A549 (cell line): ENCODE data around the gene MINDY2. TPM values are rescaled to one million over a fixed set of nuclear protein-coding genes. Genes with fewer than 3 reads are reported as not detected.

Source experiments
- ATAC-seq, 2 experiments: fragments of 200-7000 bp in 1 of 2; fragments of >200 bp in 1 of 2; cut with Nextera tagmentation in 1 of 2; cut with Tn5 transposase in 1 of 2; 3 replicates each; pipeline versions ENCODE4 v1.8.0 to v1.9.1; 2018 to 2020; ENCODE audit warnings: mild to moderate bottlenecking in 1 of 2, moderate library complexity in 1 of 2
- CTCF ChIA-PET: fragments of 300-600 bp; sonication (Branson Sonifier 250); formaldehyde crosslinking; extraction: SDS; loops from one replicate; lab custom pipeline; 2021; ENCODE audit warnings: antibody characterized with exemption, inconsistent platforms; lab: Yijun Ruan, JAX
- POLR2A ChIA-PET: fragments of 350-600 bp; formaldehyde crosslinking; extraction: SDS; loops from one replicate; lab custom pipeline; 2021; ENCODE audit warnings: antibody characterized with exemption, inconsistent platforms; lab: Yijun Ruan, JAX
- DNase-seq, 2 experiments: peaks; one replicate each; pipeline versions ENCODE4 v3.0.0 to v3.0.0-alpha.2; 2011 to 2016; ENCODE audit warnings: low read depth in 1 of 2, low spot score in 1 of 2
- FAIRE-seq: peaks from 2 replicates; lab custom pipeline; 2011; peaks lifted over from hg19 to GRCh38; lab: Jason Lieb, UNC
- H3K27ac ChIP-seq, 2 experiments: fragments of >200 bp; sonication (Bioruptor Twin); formaldehyde crosslinking; 3 replicates each; pipeline ENCODE4 v1.5.1; 2016 to 2017
- H3K4me1 ChIP-seq: fragments of >200 bp; sonication (Bioruptor Twin); formaldehyde crosslinking; 3 replicates; pipeline ENCODE4 v1.6.1; 2016
- H3K4me2 ChIP-seq: fragments of >200 bp; sonication (Bioruptor Twin); formaldehyde crosslinking; 3 replicates; pipeline ENCODE4 v1.6.1; 2016
- H3K4me3 ChIP-seq: fragments of >200 bp; sonication (Bioruptor Twin); formaldehyde crosslinking; 3 replicates; pipeline ENCODE4 v1.5.1; 2016
- H3K9me3 ChIP-seq: fragments of >200 bp; sonication (Bioruptor Twin); formaldehyde crosslinking; 3 replicates; pipeline ENCODE4 v1.6.1; 2016
- BCL3 ChIP-seq: fragments of >200 bp; sonication (Bioruptor Twin); formaldehyde crosslinking; IDR thresholded peaks from 3 replicates; pipeline ENCODE4 v1.6.1; 2016
- E2F6 ChIP-seq: IDR thresholded peaks from 2 replicates; pipeline ENCODE4 v1.6.1; 2012; ENCODE audit warnings: low read depth, borderline replicate concordance
- EHF ChIP-seq: fragments of 250-450 bp; sonication (Bioruptor Pico); IDR thresholded peaks from 2 replicates; pipeline ENCODE4 v1.5.0; 2020; ENCODE audit warnings: mild to moderate bottlenecking
- EHMT2 ChIP-seq: fragments of 200-600 bp; sonication (generic); IDR thresholded peaks from 2 replicates; pipeline ENCODE4 v1.6.1; 2016; ENCODE audit warnings: antibody characterized with exemption, low read depth, mild to moderate bottlenecking, moderate library complexity
- EP300 ChIP-seq, 2 experiments: fragments of >200 bp; sonication (Bioruptor Twin); formaldehyde crosslinking; IDR thresholded peaks; 2 replicates in 1 of 2; 3 replicates in 1 of 2; pipeline ENCODE4 v1.6.1; 2016 to 2017
- ESRRA ChIP-seq: fragments of 150-350 bp; IDR thresholded peaks from 2 replicates; pipeline ENCODE4 v1.6.1; 2014; ENCODE audit warnings: mild to moderate bottlenecking, low read length, borderline replicate concordance
- FOSB ChIP-seq: fragments of 250-450 bp; sonication (Bioruptor Pico); IDR thresholded peaks from 2 replicates; pipeline ENCODE4 v1.5.0; 2020; ENCODE audit warnings: mild to moderate bottlenecking, moderate library complexity
- FOSL2 ChIP-seq, 2 experiments: fragments of 450-650 bp in 1 of 2; fragments of >200 bp in 1 of 2; sonication (Bioruptor Twin) in 1 of 2; formaldehyde crosslinking; IDR thresholded peaks; 2 replicates each; pipeline versions ENCODE4 v1.5.0 to v1.6.1; 2016 to 2020; ENCODE audit warnings: mild to moderate bottlenecking in 1 of 2, moderate library complexity in 1 of 2
- GATA3 ChIP-seq: IDR thresholded peaks from 2 replicates; pipeline ENCODE4 v1.6.1; 2012; ENCODE audit warnings: borderline replicate concordance
- HES2 ChIP-seq: fragments of >200 bp; sonication (Bioruptor Twin); formaldehyde crosslinking; IDR thresholded peaks from 2 replicates; pipeline ENCODE4 v1.6.1; 2016
- HOXA7 ChIP-seq: fragments of 250-450 bp; sonication (Bioruptor Pico); IDR thresholded peaks from 2 replicates; pipeline ENCODE4 v1.5.0; 2020; ENCODE audit warnings: mild to moderate bottlenecking, moderate library complexity
- JUN ChIP-seq, 2 experiments: fragments of >200 bp; sonication (Bioruptor Twin); formaldehyde crosslinking; IDR thresholded peaks; 2 replicates in 1 of 2; 3 replicates in 1 of 2; pipeline ENCODE4 v1.6.1; 2016 to 2017
- MYC ChIP-seq: IDR thresholded peaks from 2 replicates; pipeline ENCODE4 v1.6.1; 2012; ENCODE audit warnings: mild to moderate bottlenecking, inconsistent platforms, low read length, improper control_type of control experiment, borderline replicate concordance
- PBX3 ChIP-seq: IDR thresholded peaks from 2 replicates; pipeline ENCODE4 v1.6.1; 2012
- PHF8 ChIP-seq: fragments of 200-600 bp; sonication (generic); IDR thresholded peaks from 2 replicates; pipeline ENCODE4 v1.6.1; 2016; ENCODE audit warnings: low read depth, mild to moderate bottlenecking, antibody characterized with exemption, moderate library complexity, borderline replicate concordance
- POLR2A ChIP-seq: IDR thresholded peaks from 2 replicates; pipeline ENCODE4 v1.6.1; 2012; ENCODE audit warnings: mild to moderate bottlenecking, low read length
- POLR2AphosphoS2 ChIP-seq: conservative IDR thresholded peaks from 2 replicates; pipeline ENCODE4 v1.6.1; 2012; ENCODE audit warnings: low read length, improper control_type of control experiment, inconsistent platforms
- RAD21 ChIP-seq, 2 experiments: fragments of >200 bp in 1 of 2; sonication (Bioruptor Twin) in 1 of 2; formaldehyde crosslinking in 1 of 2; IDR thresholded peaks in 1 of 2; conservative IDR thresholded peaks in 1 of 2; 2 replicates in 1 of 2; 3 replicates in 1 of 2; pipeline ENCODE4 v1.6.1; 2012 to 2018; ENCODE audit warnings: inconsistent platforms in 1 of 2
- RFX5 ChIP-seq: fragments of 450-650 bp; IDR thresholded peaks from 2 replicates; pipeline ENCODE4 v1.7.1; 2014; ENCODE audit warnings: antibody characterized with exemption, mild to moderate bottlenecking, moderate library complexity
- SMC3 ChIP-seq: fragments of >200 bp; sonication (Bioruptor Twin); formaldehyde crosslinking; IDR thresholded peaks from 3 replicates; pipeline ENCODE4 v1.6.1; 2018; ENCODE audit warnings: inconsistent platforms
- TFCP2L1 ChIP-seq: fragments of 250-450 bp; sonication (Bioruptor Pico); IDR thresholded peaks from 2 replicates; pipeline ENCODE4 v1.5.0; 2021; ENCODE audit warnings: mild to moderate bottlenecking
- TP53 ChIP-seq: fragments of 250-450 bp; sonication (Bioruptor Pico); IDR thresholded peaks from 2 replicates; pipeline ENCODE4 v1.5.0; 2021; ENCODE audit warnings: mild to moderate bottlenecking, moderate library complexity
- ZFP36 ChIP-seq: fragments of 450-650 bp; IDR thresholded peaks from 2 replicates; pipeline ENCODE4 v1.6.1; 2014; ENCODE audit warnings: borderline replicate concordance; ENCODE audit not compliant: partially characterized antibody
- WGBS: methylation state at CpG from one replicate; pipeline ENCODE4 v1.1.6; 2017; ENCODE audit errors: missing lambda C conversion rate; 5-methylcytosine and 5-hydroxymethylcytosine counted together
- polyA minus RNA-seq: library from RNA; depleted of rRNA, polyadenylated mRNA; stranded (reverse); fragments of >200 nt; gene quantifications from 2 replicates; pipeline ENCODE4 v1.2.3, GENCODE V29; 2011; rRNA and poly(A)+ RNA removed
- polyA plus RNA-seq, 4 experiments: library from polyadenylated mRNA; depleted of rRNA in 3 of 4; stranded (reverse); fragments of >200 nt; fragmentation: RNase III in 1 of 4; extraction: RNeasy Plus Mini Kit Qiagen cat#74134 plus additional on column Dnase treatment in 1 of 4; gene quantifications; 2 replicates in 3 of 4; 3 replicates in 1 of 4; pipeline ENCODE4 v1.2.3, GENCODE V29; 2011 to 2017
- TF ChIP-seq, protein P1 (sequence below): fragments of 250-450 bp; sonication (Bioruptor Pico); IDR thresholded peaks from 2 replicates; pipeline ENCODE4 v1.5.0; 2021; ENCODE audit warnings: mild to moderate bottlenecking, moderate library complexity, borderline replicate concordance
- TF ChIP-seq, protein P2 (sequence below): fragments of 200-600 bp; sonication (generic); IDR thresholded peaks from 2 replicates; pipeline ENCODE4 v1.6.1; 2016; ENCODE audit warnings: antibody characterized with exemption, mild to moderate bottlenecking, moderate library complexity
- TF ChIP-seq, protein P3 (sequence below): IDR thresholded peaks from 2 replicates; pipeline ENCODE4 v1.6.1; 2012

Gene MINDY2, protein sequence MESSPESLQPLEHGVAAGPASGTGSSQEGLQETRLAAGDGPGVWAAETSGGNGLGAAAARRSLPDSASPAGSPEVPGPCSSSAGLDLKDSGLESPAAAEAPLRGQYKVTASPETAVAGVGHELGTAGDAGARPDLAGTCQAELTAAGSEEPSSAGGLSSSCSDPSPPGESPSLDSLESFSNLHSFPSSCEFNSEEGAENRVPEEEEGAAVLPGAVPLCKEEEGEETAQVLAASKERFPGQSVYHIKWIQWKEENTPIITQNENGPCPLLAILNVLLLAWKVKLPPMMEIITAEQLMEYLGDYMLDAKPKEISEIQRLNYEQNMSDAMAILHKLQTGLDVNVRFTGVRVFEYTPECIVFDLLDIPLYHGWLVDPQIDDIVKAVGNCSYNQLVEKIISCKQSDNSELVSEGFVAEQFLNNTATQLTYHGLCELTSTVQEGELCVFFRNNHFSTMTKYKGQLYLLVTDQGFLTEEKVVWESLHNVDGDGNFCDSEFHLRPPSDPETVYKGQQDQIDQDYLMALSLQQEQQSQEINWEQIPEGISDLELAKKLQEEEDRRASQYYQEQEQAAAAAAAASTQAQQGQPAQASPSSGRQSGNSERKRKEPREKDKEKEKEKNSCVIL
- polyA plus RNA-seq (2011; rRNA removed) = 4.8 and 7.0 TPM in 2 replicates
- polyA plus RNA-seq (2012; cell fraction: cytosol; rRNA removed) = 0.75 and 1.00 TPM in 2 replicates
- polyA plus RNA-seq (2012; cell fraction: nucleus; rRNA removed) = 1.2 TPM in 2 replicates
- 4.7 to 4.9 TPM (median 4.7 TPM) in 3 replicates for polyA plus RNA-seq (2017; fragmentation: RNase III; extraction: RNeasy Plus Mini Kit Qiagen cat#74134 plus additional on column Dnase treatment)
- 7.3 and 9.6 TPM in 2 replicates for polyA minus RNA-seq

- ATAC-seq = peak; percentile 94 to 98
- no peaks in the 10 kb centered on the region for H3K9me3 ChIP-seq
- peaks cover 23% of the 10 kb centered on the region for H3K4me1 ChIP-seq
- H3K27ac ChIP-seq = peak within 1 kb of the TSS; percentile 85 to 96
- H3K4me2 ChIP-seq = peak within 1 kb of the TSS; percentile 89
- H3K4me3 ChIP-seq = peak within 1 kb of the TSS; percentile 80
- ChIA-PET POLR2A (interaction anchor here (0.5 to 3.6 kb wide), 36 partner anchors 10 to 762 kb away, joined by 3 to 98 read pairs (median 3); partner anchors contain the start of genes ADAM10 and MYO1E), CTCF (interaction anchor here (0.6 to 3.8 kb wide), 45 partner anchors 8 to 588 kb away, joined by 3 to 25 read pairs (median 4); partner anchors contain the start of gene ADAM10)
- DNase-seq = peak; percentile 97 to 99
- under 1% methylated on average over 38 of the region's 75 CpGs for WGBS
- peak; percentile 82 for FAIRE-seq
- TF ChIP-seq EHMT2 (no peak), SMC3 (peak; percentile 44; the same call in 2 of the 3 replicates), BCL3 (peak; percentile 53; the same call in 2 of the 3 replicates), TP53 (CRISPR knock-in tag) (no peak), POLR2AphosphoS2 (no peak), FOSL2 (IDR thresholded peaks at IDR 0.05) (no peak), FOSL2 (CRISPR knock-in tag; IDR thresholded peaks at IDR 0.05) (no peak), PHF8 (peak; percentile 68; the same call in 1 of the 2 replicates), EHF (CRISPR knock-in tag) (no peak; the same call in 1 of the 2 replicates), FOSB (CRISPR knock-in tag) (no peak), PBX3 (peak; percentile 49; the same call in 1 of the 2 replicates), GATA3 (peak; percentile 56; the same call in 1 of the 2 replicates), HOXA7 (CRISPR knock-in tag) (no peak), ESRRA (no peak), TFCP2L1 (CRISPR knock-in tag) (no peak), MYC (peak; percentile 96), ZFP36 (no peak), RAD21 (conservative IDR thresholded peaks at IDR 0.05 in 1 of 2, IDR thresholded peaks at IDR 0.05 in 1 of 2) (peak; percentile 20 to 48), POLR2A (peak; percentile 81), JUN (IDR thresholded peaks at IDR 0.05) (peak; percentile 46 to 87; a peak in 3 of 5 replicates), E2F6 (peak; percentile 83), RFX5 (no peak), EP300 (IDR thresholded peaks at IDR 0.05) (no peak), HES2 (no peak)
- TF ChIP-seq, protein P1, sequence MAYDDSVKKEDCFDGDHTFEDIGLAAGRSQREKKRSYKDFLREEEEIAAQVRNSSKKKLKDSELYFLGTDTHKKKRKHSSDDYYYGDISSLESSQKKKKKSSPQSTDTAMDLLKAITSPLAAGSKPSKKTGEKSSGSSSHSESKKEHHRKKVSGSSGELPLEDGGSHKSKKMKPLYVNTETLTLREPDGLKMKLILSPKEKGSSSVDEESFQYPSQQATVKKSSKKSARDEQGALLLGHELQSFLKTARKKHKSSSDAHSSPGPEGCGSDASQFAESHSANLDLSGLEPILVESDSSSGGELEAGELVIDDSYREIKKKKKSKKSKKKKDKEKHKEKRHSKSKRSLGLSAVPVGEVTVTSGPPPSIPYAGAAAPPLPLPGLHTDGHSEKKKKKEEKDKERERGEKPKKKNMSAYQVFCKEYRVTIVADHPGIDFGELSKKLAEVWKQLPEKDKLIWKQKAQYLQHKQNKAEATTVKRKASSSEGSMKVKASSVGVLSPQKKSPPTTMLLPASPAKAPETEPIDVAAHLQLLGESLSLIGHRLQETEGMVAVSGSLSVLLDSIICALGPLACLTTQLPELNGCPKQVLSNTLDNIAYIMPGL (CRISPR knock-in tag) = peak; percentile 92; the same call in 1 of the 2 replicates
- TF ChIP-seq, protein P2, sequence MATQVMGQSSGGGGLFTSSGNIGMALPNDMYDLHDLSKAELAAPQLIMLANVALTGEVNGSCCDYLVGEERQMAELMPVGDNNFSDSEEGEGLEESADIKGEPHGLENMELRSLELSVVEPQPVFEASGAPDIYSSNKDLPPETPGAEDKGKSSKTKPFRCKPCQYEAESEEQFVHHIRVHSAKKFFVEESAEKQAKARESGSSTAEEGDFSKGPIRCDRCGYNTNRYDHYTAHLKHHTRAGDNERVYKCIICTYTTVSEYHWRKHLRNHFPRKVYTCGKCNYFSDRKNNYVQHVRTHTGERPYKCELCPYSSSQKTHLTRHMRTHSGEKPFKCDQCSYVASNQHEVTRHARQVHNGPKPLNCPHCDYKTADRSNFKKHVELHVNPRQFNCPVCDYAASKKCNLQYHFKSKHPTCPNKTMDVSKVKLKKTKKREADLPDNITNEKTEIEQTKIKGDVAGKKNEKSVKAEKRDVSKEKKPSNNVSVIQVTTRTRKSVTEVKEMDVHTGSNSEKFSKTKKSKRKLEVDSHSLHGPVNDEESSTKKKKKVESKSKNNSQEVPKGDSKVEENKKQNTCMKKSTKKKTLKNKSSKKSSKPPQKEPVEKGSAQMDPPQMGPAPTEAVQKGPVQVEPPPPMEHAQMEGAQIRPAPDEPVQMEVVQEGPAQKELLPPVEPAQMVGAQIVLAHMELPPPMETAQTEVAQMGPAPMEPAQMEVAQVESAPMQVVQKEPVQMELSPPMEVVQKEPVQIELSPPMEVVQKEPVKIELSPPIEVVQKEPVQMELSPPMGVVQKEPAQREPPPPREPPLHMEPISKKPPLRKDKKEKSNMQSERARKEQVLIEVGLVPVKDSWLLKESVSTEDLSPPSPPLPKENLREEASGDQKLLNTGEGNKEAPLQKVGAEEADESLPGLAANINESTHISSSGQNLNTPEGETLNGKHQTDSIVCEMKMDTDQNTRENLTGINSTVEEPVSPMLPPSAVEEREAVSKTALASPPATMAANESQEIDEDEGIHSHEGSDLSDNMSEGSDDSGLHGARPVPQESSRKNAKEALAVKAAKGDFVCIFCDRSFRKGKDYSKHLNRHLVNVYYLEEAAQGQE = no peak
- TF ChIP-seq, protein P3, sequence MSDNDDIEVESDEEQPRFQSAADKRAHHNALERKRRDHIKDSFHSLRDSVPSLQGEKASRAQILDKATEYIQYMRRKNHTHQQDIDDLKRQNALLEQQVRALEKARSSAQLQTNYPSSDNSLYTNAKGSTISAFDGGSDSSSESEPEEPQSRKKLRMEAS = peak; percentile 98
These were observed at the start of gene MINDY2 for GRCh38 chr15:58770857-58771620. MINDY2 (plus strand) TSS chr15:58771302; CDS start chr15:58771396, 94 bp downstream.
